Measurements from ENCODE around the gene ORAI2.
"Not testable (repeated sequence)": the region's sequence is repeated elsewhere in the genome, so short reads cannot be mapped to it uniquely, and the experiment has no call there.

Gene ORAI2

GRCh38 chr7:102505298-102506185, 72.2 kb downstream of the ORAI2 start:
- DNase-seq = not testable (repeated sequence)

All from fibroblast of skin of back (primary cell).